ENCODE data around the gene FGF12. TPM values are rescaled to one million over a fixed set of nuclear protein-coding genes. Genes with fewer than 3 reads are reported as not detected.
A peak's percentile ranks its signal among the peaks of the same experiment; 100 is the strongest.

FGF12 gene
- total and polyA plus RNA-seq, 11 donors: 21.8 to 420 (median 265) TPM

DNA sequence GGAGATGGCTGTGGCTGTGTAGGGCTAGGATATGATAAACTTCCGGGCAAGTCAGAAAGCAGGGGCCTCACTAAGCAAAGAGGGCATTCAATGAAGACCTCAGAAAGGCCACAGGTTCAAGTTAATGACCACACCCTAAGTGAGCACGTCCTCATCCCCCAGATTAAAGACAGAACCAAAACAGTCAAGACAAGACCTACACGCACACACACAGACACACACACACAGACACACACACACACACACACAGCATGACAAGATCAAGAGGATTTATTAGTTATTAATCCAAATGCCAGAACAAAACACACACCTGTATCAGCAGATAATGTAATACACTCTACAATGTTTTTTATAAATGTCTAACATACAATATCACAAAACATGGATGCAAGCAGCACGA lies 546.2 kb downstream of the FGF12 start:
- no peaks in the 10 kb centered on the region for H3K9me3 ChIP-seq
- H3K36me3 ChIP-seq: no peaks in the 10 kb centered on the region
- 85 to 91% (median 88%) methylated on average over 4 of the region's 4 CpGs for WGBS, 4 donors
- H3K4me3 ChIP-seq: no peak overlapping the region
- no peak overlapping the region for H3K27ac ChIP-seq
- intact Hi-C loops (cut with DNase I): loop anchor here in 3 of 10 donors (10.0 kb wide), 3 partner anchors 46 to 264 kb away; no protein-coding TSS in a partner anchor
- H3K4me1 ChIP-seq: no peaks in the 10 kb centered on the region
- no peak for DNase-seq
- peak in 1 of 4 donors; percentile 22 for ATAC-seq
- H3K27me3 ChIP-seq: no peaks in the 10 kb centered on the region
- TF ChIP-seq POLR2A (IDR thresholded peaks at IDR 0.05): no peak
- TF ChIP-seq, protein P1, sequence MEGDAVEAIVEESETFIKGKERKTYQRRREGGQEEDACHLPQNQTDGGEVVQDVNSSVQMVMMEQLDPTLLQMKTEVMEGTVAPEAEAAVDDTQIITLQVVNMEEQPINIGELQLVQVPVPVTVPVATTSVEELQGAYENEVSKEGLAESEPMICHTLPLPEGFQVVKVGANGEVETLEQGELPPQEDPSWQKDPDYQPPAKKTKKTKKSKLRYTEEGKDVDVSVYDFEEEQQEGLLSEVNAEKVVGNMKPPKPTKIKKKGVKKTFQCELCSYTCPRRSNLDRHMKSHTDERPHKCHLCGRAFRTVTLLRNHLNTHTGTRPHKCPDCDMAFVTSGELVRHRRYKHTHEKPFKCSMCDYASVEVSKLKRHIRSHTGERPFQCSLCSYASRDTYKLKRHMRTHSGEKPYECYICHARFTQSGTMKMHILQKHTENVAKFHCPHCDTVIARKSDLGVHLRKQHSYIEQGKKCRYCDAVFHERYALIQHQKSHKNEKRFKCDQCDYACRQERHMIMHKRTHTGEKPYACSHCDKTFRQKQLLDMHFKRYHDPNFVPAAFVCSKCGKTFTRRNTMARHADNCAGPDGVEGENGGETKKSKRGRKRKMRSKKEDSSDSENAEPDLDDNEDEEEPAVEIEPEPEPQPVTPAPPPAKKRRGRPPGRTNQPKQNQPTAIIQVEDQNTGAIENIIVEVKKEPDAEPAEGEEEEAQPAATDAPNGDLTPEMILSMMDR (IDR thresholded peaks at IDR 0.05): no peak

DNA sequence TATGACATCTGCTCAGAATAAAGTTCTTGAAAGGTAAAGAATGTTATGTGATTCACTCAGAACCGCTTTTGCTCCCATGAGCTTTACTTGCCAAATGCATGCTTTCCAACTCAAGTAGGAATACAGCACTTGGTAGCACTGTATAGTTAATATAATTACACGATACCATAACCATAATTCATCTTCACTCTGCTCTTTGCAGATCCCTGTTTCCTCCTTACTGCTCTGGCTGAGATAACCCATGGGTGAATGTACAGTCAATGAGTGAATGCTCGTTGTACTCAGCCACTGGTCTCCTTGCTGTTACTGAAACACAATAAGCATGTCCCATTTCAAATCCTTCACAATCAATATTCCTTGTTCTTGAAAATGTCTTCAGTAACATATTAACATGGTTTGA lies 550.0 kb downstream of the FGF12 start:
- peaks cover 0 to 6% (median 0%) of the 10 kb centered on the region in 12 donors for H3K4me1 ChIP-seq
- TF ChIP-seq, protein P1 (IDR thresholded peaks at IDR 0.05): no peak
- no peak for TF ChIP-seq POLR2A (IDR thresholded peaks at IDR 0.05)
- no peak overlapping the region for H3K27ac ChIP-seq
- H3K4me3 ChIP-seq: no peak overlapping the region
- H3K9me3 ChIP-seq: no peaks in the 10 kb centered on the region
- 87 to 99% (median 88%) methylated on average over 3 of the region's 3 CpGs for WGBS, 4 donors
- no peak for DNase-seq
- H3K27me3 ChIP-seq: no peaks in the 10 kb centered on the region
- no peak for ATAC-seq
- no peaks in the 10 kb centered on the region for H3K36me3 ChIP-seq
- intact Hi-C loops (cut with DNase I): no loop called here

DNA sequence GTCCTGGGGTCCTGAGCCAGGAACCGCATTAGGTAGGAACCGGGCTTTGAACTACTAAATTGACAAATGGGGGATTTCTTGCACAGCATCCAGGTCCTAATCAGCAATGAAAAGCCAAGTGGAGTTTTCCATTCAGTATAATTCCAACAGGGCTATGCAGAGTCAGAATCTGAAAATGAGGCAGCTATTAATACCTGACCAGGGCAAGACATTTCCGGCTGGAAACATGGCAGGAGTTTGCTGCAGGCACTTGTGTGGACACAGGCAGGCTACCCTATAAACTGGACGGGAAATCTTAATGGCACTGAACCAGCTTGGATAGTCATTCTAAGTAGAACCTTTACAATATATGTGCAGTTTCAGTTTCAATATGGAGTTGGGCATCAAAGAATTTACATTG lies 553.1 kb downstream of the FGF12 start:
- Histone ChIP-seq H3K4me3 (no peak overlapping the region), H3K9me3 (no peaks in the 10 kb centered on the region), H3K36me3 (peaks cover 0 to 2% (median 0%) of the 10 kb centered on the region in 9 donors), H3K27ac (no peak overlapping the region), H3K27me3 (no peaks in the 10 kb centered on the region), H3K4me1 (peaks cover 0 to 13% (median 0%) of the 10 kb centered on the region in 12 donors)
- ATAC-seq: peak; percentile 47 to 89 (median 69)
- no peak for TF ChIP-seq POLR2A (IDR thresholded peaks at IDR 0.05)
- TF ChIP-seq, protein P1 (IDR thresholded peaks at IDR 0.05): no peak
- intact Hi-C loops (cut with DNase I): no loop called here
- WGBS, 4 donors: 70 to 80% (median 78%) methylated on average over 4 of the region's 4 CpGs
- DNase-seq: peak in 1 of 5 donors; percentile 37

DNA sequence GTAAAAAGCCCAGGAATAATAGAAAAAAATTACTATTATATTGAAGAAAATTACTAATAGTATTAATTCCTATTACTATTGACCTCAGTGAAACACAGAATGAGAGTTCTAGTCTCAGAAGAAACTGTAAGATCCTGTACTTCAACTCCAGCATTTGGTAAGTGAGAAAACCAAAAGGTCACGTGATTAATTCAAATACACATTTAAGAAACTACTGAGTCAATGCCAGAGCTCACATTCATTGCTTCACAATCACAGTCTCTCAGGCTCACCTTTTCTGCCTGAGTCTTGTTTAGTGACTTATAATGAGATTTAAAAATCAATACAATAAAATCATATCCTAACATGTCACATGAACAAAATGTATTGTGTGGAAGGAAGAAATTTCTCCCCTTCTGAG lies 556.1 kb downstream of the FGF12 start:
- 59 to 93% (median 92%) methylated on average over 1 of the region's 1 CpG for WGBS, 4 donors
- Histone ChIP-seq H3K27me3 (no peaks in the 10 kb centered on the region), H3K27ac (no peak overlapping the region), H3K9me3 (no peaks in the 10 kb centered on the region), H3K4me1 (peaks cover 0 to 17% (median 0%) of the 10 kb centered on the region in 12 donors), H3K4me3 (no peak overlapping the region), H3K36me3 (peaks cover 0 to 13% (median 0%) of the 10 kb centered on the region in 9 donors)
- intact Hi-C loops (cut with DNase I): no loop called here
- no peak for TF ChIP-seq POLR2A (IDR thresholded peaks at IDR 0.05)
- TF ChIP-seq, protein P1 (IDR thresholded peaks at IDR 0.05): no peak
- DNase-seq (no peak), ATAC-seq (no peak)
